Astrocyte (in vitro differentiated cells and primary cell): ENCODE measurements around the gene SARDH. TPM values are rescaled to one million over a fixed set of nuclear protein-coding genes. Genes with fewer than 3 reads are reported as not detected.

ENCODE experiments used
- DNase-seq: peaks from one replicate; pipeline ENCODE4 v3.0.0-alpha.2; 2010; ENCODE audit warnings: low read depth
- FAIRE-seq: peaks from 2 replicates; lab custom pipeline; 2011; peaks lifted over from hg19 to GRCh38; lab: Jason Lieb, UNC
- H2AFZ ChIP-seq: 2 replicates; pipeline ENCODE4 v1.6.0; 2012; ENCODE audit warnings: low read depth, low read length, inconsistent platforms
- H3K27ac ChIP-seq: 2 replicates; pipeline ENCODE4 v1.5.1; 2011; ENCODE audit warnings: low read depth, low read length, inconsistent platforms
- H3K27me3 ChIP-seq: 2 replicates; pipeline ENCODE4 v1.6.0; 2011; ENCODE audit warnings: low read length, inconsistent platforms; ENCODE audit not compliant: insufficient read depth
- H3K36me3 ChIP-seq: 2 replicates; pipeline ENCODE4 v1.5.1; 2011; ENCODE audit warnings: low read length, inconsistent platforms; ENCODE audit not compliant: insufficient read depth
- H3K4me1 ChIP-seq: 2 replicates; pipeline ENCODE4 v1.5.1; 2011; ENCODE audit warnings: low read length, inconsistent platforms; ENCODE audit not compliant: insufficient read depth
- H3K4me2 ChIP-seq: 2 replicates; pipeline ENCODE4 v1.6.0; 2012; ENCODE audit warnings: low read length, inconsistent platforms
- H3K4me3 ChIP-seq: 2 replicates; pipeline ENCODE4 v1.5.1; 2011; ENCODE audit warnings: low read depth, mild to moderate bottlenecking, low read length, inconsistent platforms; ENCODE audit not compliant: insufficient read depth
- H3K79me2 ChIP-seq: 2 replicates; pipeline ENCODE4 v1.6.0; 2012; ENCODE audit warnings: mild to moderate bottlenecking, low read length, inconsistent platforms; ENCODE audit not compliant: insufficient read depth
- H3K9ac ChIP-seq: 2 replicates; pipeline ENCODE4 v1.6.0; 2012; ENCODE audit warnings: mild to moderate bottlenecking, low read length, inconsistent platforms
- H3K9me3 ChIP-seq: 2 replicates; pipeline ENCODE4 v1.5.1; 2012; ENCODE audit warnings: low read depth, mild to moderate bottlenecking, low read length, inconsistent platforms; ENCODE audit not compliant: insufficient read depth
- H4K20me1 ChIP-seq: 2 replicates; pipeline ENCODE4 v1.6.0; 2012; ENCODE audit warnings: low read length, inconsistent platforms; ENCODE audit not compliant: insufficient read depth
- H3K27ac Mint-ChIP-seq: one replicate; pipeline ENCODE4 v1.8.0; 2021; ENCODE audit warnings: mild to moderate bottlenecking, mixed read lengths; ENCODE audit not compliant: unreplicated experiment
- H3K27me3 Mint-ChIP-seq: one replicate; pipeline ENCODE4 v1.8.0; 2021; ENCODE audit warnings: low read depth, mixed read lengths; ENCODE audit not compliant: unreplicated experiment
- H3K36me3 Mint-ChIP-seq: one replicate; pipeline ENCODE4 v1.8.0; 2021; ENCODE audit warnings: low read depth, mixed read lengths; ENCODE audit not compliant: unreplicated experiment
- H3K4me1 Mint-ChIP-seq: one replicate; pipeline ENCODE4 v1.8.0; 2021; ENCODE audit warnings: low read depth, mixed read lengths; ENCODE audit not compliant: unreplicated experiment
- H3K4me3 Mint-ChIP-seq: one replicate; pipeline ENCODE4 v1.8.0; 2021; ENCODE audit warnings: mild to moderate bottlenecking, moderate library complexity, mixed read lengths; ENCODE audit not compliant: unreplicated experiment
- H3K9me3 Mint-ChIP-seq: one replicate; pipeline ENCODE4 v1.8.0; 2021; ENCODE audit warnings: mild to moderate bottlenecking, mixed read lengths; ENCODE audit not compliant: unreplicated experiment
- EZH2 ChIP-seq: IDR thresholded peaks from 2 replicates; pipeline ENCODE4 v1.6.1; 2012; ENCODE audit warnings: mild to moderate bottlenecking, low read length, inconsistent platforms; ENCODE audit not compliant: insufficient read depth
- total RNA-seq: library from RNA; stranded (reverse); gene quantifications from 2 replicates; pipeline ENCODE4 v1.2.1, GENCODE V29; 2021
- TF ChIP-seq, protein P1 (sequence below): IDR thresholded peaks from 2 replicates; pipeline ENCODE4 v1.5.1; 2011; ENCODE audit warnings: low read depth, mild to moderate bottlenecking, inconsistent platforms, low read length, moderate library complexity; ENCODE audit not compliant: insufficient read depth

The SARDH gene
- total RNA-seq, 1 donor from 2014 or later: 2.8 TPM

DNA sequence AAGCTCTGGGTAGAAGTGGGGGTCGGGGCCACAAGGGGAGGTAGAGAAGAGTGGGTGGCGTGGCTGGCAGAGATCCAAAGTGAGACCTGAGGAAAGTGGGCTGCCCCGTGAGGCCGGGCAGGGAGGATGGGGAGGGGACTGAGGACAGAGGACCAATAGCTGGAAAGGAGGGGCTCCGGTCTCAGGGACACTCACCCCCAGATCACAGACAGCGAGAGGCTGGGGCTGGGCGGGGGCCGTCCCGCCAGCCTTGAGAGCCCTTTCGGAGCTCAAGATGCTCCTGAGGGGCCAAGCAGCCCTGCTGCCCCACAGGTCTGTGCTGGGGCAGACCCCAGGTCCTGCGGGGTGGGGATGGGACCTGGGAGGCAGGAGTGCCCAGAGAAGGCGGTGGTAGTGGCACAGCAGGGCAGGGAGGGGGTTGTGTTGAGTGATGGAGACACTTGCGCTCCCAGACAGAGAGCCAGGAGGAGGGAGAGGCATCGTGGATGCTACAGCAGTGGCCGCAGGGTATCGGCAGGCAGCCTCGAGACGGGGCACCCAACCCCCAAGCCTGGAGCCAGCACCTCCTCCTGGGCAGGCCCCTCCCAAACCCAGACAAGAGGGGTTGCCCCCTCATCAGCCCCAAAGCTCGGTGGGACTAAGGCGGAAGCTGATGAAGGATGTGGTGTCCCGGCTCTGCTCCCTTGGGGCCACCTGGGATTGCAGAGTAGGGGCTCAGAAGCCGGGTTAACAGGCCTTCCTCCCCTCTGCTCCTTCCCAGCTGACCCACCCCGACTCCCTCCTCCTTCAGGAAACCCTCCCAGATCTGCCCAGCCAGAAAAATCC lies 3.4 kb downstream of the SARDH start:
- no peak overlapping the region for H3K4me2 ChIP-seq
- H3K27me3 Mint-ChIP-seq: peaks cover 29% of the 10 kb centered on the region
- peaks cover 3% of the 10 kb centered on the region for H3K36me3 Mint-ChIP-seq
- no peak overlapping the region for H3K4me3 ChIP-seq
- no peak overlapping the region for H3K9ac ChIP-seq
- no peaks in the 10 kb centered on the region for H4K20me1 ChIP-seq
- DNase-seq (no peak), FAIRE-seq (no peak)
- H3K27ac ChIP-seq: no peak overlapping the region
- H3K27ac Mint-ChIP-seq: no peak overlapping the region
- H3K4me1 ChIP-seq: peaks cover 11% of the 10 kb centered on the region
- H3K9me3 Mint-ChIP-seq: no peaks in the 10 kb centered on the region
- H3K27me3 ChIP-seq: peaks cover 7% of the 10 kb centered on the region
- H3K9me3 ChIP-seq: no peaks in the 10 kb centered on the region
- TF ChIP-seq EZH2: no peak
- TF ChIP-seq, protein P1, sequence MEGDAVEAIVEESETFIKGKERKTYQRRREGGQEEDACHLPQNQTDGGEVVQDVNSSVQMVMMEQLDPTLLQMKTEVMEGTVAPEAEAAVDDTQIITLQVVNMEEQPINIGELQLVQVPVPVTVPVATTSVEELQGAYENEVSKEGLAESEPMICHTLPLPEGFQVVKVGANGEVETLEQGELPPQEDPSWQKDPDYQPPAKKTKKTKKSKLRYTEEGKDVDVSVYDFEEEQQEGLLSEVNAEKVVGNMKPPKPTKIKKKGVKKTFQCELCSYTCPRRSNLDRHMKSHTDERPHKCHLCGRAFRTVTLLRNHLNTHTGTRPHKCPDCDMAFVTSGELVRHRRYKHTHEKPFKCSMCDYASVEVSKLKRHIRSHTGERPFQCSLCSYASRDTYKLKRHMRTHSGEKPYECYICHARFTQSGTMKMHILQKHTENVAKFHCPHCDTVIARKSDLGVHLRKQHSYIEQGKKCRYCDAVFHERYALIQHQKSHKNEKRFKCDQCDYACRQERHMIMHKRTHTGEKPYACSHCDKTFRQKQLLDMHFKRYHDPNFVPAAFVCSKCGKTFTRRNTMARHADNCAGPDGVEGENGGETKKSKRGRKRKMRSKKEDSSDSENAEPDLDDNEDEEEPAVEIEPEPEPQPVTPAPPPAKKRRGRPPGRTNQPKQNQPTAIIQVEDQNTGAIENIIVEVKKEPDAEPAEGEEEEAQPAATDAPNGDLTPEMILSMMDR: no peak
- no peaks in the 10 kb centered on the region for H3K4me1 Mint-ChIP-seq
- no peak overlapping the region for H3K4me3 Mint-ChIP-seq
- H2AFZ ChIP-seq: no peak overlapping the region
- no peaks in the 10 kb centered on the region for H3K79me2 ChIP-seq
- H3K36me3 ChIP-seq: no peaks in the 10 kb centered on the region

DNA sequence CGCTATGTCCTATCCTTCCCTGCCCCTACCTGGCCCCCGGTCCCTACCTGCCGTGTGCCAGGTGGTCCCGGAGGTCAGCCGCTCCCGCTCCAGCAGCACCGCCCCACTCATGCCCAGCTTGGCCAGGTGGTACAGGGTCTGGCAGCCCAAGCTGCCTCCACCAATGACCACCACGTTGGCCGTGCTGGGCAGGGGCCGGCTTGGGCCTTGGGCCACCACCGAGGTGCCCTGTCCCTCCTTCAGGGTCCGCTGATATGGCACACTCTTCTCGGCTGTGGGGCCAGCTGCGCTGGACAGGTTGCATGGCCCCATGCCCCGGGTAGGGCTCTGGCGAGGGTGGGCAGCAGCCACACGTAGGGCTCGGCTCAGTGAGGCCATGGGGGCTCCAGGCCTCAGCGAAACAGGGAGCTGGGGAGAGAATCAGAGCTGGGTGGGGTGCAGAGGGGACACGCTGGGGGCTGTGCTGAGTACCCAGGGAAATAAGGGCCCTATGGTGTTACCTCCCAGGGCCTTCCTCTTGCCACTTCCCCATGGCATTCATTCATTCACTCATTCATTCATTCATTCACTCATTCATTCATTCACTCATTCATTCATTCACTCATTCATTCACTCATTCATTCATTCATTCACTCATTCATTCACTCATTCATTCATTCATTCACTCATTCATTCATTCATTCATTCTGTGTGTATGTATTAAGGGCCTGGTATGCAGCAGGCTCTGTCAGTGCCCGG lies 4.2 kb downstream of the SARDH start:
- DNase-seq: no peak
- FAIRE-seq: no peak
- peaks cover 3% of the 10 kb centered on the region for H3K36me3 Mint-ChIP-seq

More for the DNA sequence above, 4.2 kb downstream of the SARDH start:
- no peak overlapping the region for H2AFZ ChIP-seq
- no peak overlapping the region for H3K4me2 ChIP-seq
- H3K36me3 ChIP-seq: no peaks in the 10 kb centered on the region
- H3K9ac ChIP-seq: no peak overlapping the region
- H3K27ac Mint-ChIP-seq: no peak overlapping the region
- H3K27me3 ChIP-seq: peaks cover 10% of the 10 kb centered on the region
- H3K4me3 ChIP-seq: no peak overlapping the region
- peaks cover 11% of the 10 kb centered on the region for H3K4me1 ChIP-seq
- no peaks in the 10 kb centered on the region for H3K4me1 Mint-ChIP-seq
- no peak overlapping the region for H3K27ac ChIP-seq
- no peaks in the 10 kb centered on the region for H3K9me3 Mint-ChIP-seq
- no peaks in the 10 kb centered on the region for H3K79me2 ChIP-seq
- H3K4me3 Mint-ChIP-seq: no peak overlapping the region
- no peaks in the 10 kb centered on the region for H3K9me3 ChIP-seq
- peaks cover 29% of the 10 kb centered on the region for H3K27me3 Mint-ChIP-seq
- TF ChIP-seq, protein P1: no peak
- no peak for TF ChIP-seq EZH2
- H4K20me1 ChIP-seq: no peaks in the 10 kb centered on the region
